ENCODE results near the gene RNF115. TPM values are rescaled to one million over a fixed set of nuclear protein-coding genes. Genes with fewer than 3 reads are reported as not detected.

RNF115 gene
- polyA plus RNA-seq, 1 of the 3 experiments (the other 2 are of a cell fraction) = 4.8 TPM

GRCh38 chr1:145799806-145800205, 24.1 kb downstream of the RNF115 start:
- Histone ChIP-seq H3K4me2 (no peak overlapping the region), H3F3A (replicated peaks; ENCODE audit: insufficient read depth) (no peaks in the 10 kb centered on the region), H3K27me3 (ENCODE audit: insufficient read depth) (no peaks in the 10 kb centered on the region), H4K20me1 (ENCODE audit: insufficient read depth) (peaks cover 32% of the 10 kb centered on the region), H3K9me2 (no peaks in the 10 kb centered on the region), H3K36me3 (replicated peaks in 1 of 2; ENCODE audit: control insufficient read depth in 1 of 2, insufficient read depth in 2 of 2, low read length in 1 of 2) (peaks cover 0 to 13% of the 10 kb centered on the region in 2 experiments), H3K4me3 (ENCODE audit: low read depth in 2 of 2, low read length in 1 of 2) (no peak overlapping the region), H3K9me3 (peaks cover 7% of the 10 kb centered on the region; the same call in 1 of the 2 replicates), H3K27ac (ENCODE audit: low read depth in 2 of 2, low read length in 1 of 2) (no peak overlapping the region), H3K4me1 (ENCODE audit: control insufficient read depth in 1 of 2, insufficient read depth in 2 of 2, low read depth in 1 of 2, low read length in 1 of 2) (peaks cover 0 to 14% of the 10 kb centered on the region in 2 experiments; a peak in 2 of 4 replicates), H3K79me2 (ENCODE audit: insufficient read depth) (peaks cover 94% of the 10 kb centered on the region), H2AFZ (ENCODE audit: low read depth) (no peak overlapping the region), H3K9ac (no peak overlapping the region)
- 97% methylated on average over 2 of the region's 2 CpGs for WGBS (ENCODE audit: low lambda C conversion rate)
- ChIA-PET POLR2A (interaction anchor here (0.6 kb wide), 1 partner anchor 26 kb away, joined by 5 read pairs; no protein-coding TSS in a partner anchor), CTCF (no interaction called here)
- no peak for TF ChIP-seq EP300 (IDR thresholded peaks at IDR 0.05; ENCODE audit: borderline replicate concordance in 1 of 2, low read depth in 1 of 2, low read length in 1 of 2)
- TF ChIP-seq RFX5 (IDR thresholded peaks at IDR 0.05; ENCODE audit: low read length) = no peak
- TF ChIP-seq JUND (IDR thresholded peaks at IDR 0.05) = no peak
- TF ChIP-seq MXI1 (IDR thresholded peaks at IDR 0.05; ENCODE audit: low read depth, low read length) = no peak
- no peak for TF ChIP-seq FOXM1 (IDR thresholded peaks at IDR 0.05; ENCODE audit: low read depth)
- no peak for TF ChIP-seq FOXJ3 (CRISPR knock-in tag; IDR thresholded peaks at IDR 0.05)
- no peak for TF ChIP-seq RXRA (IDR thresholded peaks at IDR 0.05; ENCODE audit: borderline replicate concordance, low read depth)
- no peak for TF ChIP-seq NFIC (IDR thresholded peaks at IDR 0.05; ENCODE audit: borderline replicate concordance)
- no peak for TF ChIP-seq SMC3 (IDR thresholded peaks at IDR 0.05; ENCODE audit: low read depth, low read length)
- no peak for TF ChIP-seq IRF3 (IDR thresholded peaks at IDR 0.05; ENCODE audit: low read depth, low read length)
- TF ChIP-seq GATA2 (CRISPR knock-in tag; IDR thresholded peaks at IDR 0.05) = no peak
- no peak for DNase-seq

GRCh38 chr1:145796753-145797152, 27.1 kb downstream of the RNF115 start:
- no peak for DNase-seq
- H3K4me2 ChIP-seq = no peak overlapping the region
- H3K79me2 ChIP-seq (ENCODE audit: insufficient read depth) = peaks cover 63% of the 10 kb centered on the region; the same call in 1 of the 2 replicates
- H3K9me2 ChIP-seq = no peaks in the 10 kb centered on the region
- no peaks in the 10 kb centered on the region for H3F3A ChIP-seq (replicated peaks; ENCODE audit: insufficient read depth)
- H3K9ac ChIP-seq = no peak overlapping the region
- WGBS (ENCODE audit: low lambda C conversion rate) = 50% methylated on average over 1 of the region's 1 CpG
- no peaks in the 10 kb centered on the region for H3K27me3 ChIP-seq (ENCODE audit: insufficient read depth)
- POLR2A ChIA-PET = interaction anchor here (0.7 kb wide), 1 partner anchor 14 kb away, joined by 3 read pairs; no protein-coding TSS in a partner anchor
- CTCF ChIA-PET = no interaction called here
- H3K4me1 ChIP-seq (ENCODE audit: control insufficient read depth in 1 of 2, insufficient read depth in 2 of 2, low read depth in 1 of 2, low read length in 1 of 2) = no peaks in the 10 kb centered on the region
- TF ChIP-seq, protein P1, sequence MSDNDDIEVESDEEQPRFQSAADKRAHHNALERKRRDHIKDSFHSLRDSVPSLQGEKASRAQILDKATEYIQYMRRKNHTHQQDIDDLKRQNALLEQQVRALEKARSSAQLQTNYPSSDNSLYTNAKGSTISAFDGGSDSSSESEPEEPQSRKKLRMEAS (IDR thresholded peaks at IDR 0.05; ENCODE audit: low read depth) = no peak
- TF ChIP-seq POLR2AphosphoS5 (IDR thresholded peaks at IDR 0.05; ENCODE audit: low read depth, low read length) = no peak
- TF ChIP-seq RFX5 (IDR thresholded peaks at IDR 0.05; ENCODE audit: low read length) = no peak
- no peak for TF ChIP-seq CHD2 (IDR thresholded peaks at IDR 0.05; ENCODE audit: low read length, partially characterized antibody)
- no peak for TF ChIP-seq SIN3A (IDR thresholded peaks at IDR 0.05; ENCODE audit: borderline replicate concordance, low read depth, low read length)
- no peak for TF ChIP-seq USF2 (IDR thresholded peaks at IDR 0.05; ENCODE audit: borderline replicate concordance, low read depth, low read length)
- no peak for TF ChIP-seq NRF1 (IDR thresholded peaks at IDR 0.05; ENCODE audit: low read depth, low read length)
- TF ChIP-seq FOXJ3 (CRISPR knock-in tag; IDR thresholded peaks at IDR 0.05) = no peak
- TF ChIP-seq, protein P2, sequence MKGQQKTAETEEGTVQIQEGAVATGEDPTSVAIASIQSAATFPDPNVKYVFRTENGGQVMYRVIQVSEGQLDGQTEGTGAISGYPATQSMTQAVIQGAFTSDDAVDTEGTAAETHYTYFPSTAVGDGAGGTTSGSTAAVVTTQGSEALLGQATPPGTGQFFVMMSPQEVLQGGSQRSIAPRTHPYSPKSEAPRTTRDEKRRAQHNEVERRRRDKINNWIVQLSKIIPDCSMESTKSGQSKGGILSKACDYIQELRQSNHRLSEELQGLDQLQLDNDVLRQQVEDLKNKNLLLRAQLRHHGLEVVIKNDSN (IDR thresholded peaks at IDR 0.05; ENCODE audit: borderline replicate concordance, low read depth) = no peak
- no peak for TF ChIP-seq IRF3 (IDR thresholded peaks at IDR 0.05; ENCODE audit: low read depth, low read length)
- H3K36me3 ChIP-seq (replicated peaks in 1 of 2; ENCODE audit: control insufficient read depth in 1 of 2, insufficient read depth in 2 of 2, low read length in 1 of 2) = peaks cover 0 to 18% of the 10 kb centered on the region in 2 experiments
- H2AFZ ChIP-seq (ENCODE audit: low read depth) = no peak overlapping the region
- H3K4me3 ChIP-seq (ENCODE audit: low read depth in 2 of 2, low read length in 1 of 2) = no peak overlapping the region
- H3K27ac ChIP-seq (ENCODE audit: low read depth in 2 of 2, low read length in 1 of 2) = no peak overlapping the region
- H3K9me3 ChIP-seq = peaks cover 7% of the 10 kb centered on the region; the same call in 1 of the 2 replicates
- 0 out of 2 replicates have a peak, but pooled peaks cover 2% of the 10 kb centered on the region for H4K20me1 ChIP-seq (ENCODE audit: insufficient read depth)
